Measurements from ENCODE around the gene RNF220. TPM values are rescaled to one million over a fixed set of nuclear protein-coding genes. Genes with fewer than 3 reads are reported as not detected.
A peak's percentile ranks its signal among the peaks of the same experiment; 100 is the strongest.

RNF220 gene
- total RNA-seq, 1 donor from 2014 or later, result 72.5 TPM

DNA sequence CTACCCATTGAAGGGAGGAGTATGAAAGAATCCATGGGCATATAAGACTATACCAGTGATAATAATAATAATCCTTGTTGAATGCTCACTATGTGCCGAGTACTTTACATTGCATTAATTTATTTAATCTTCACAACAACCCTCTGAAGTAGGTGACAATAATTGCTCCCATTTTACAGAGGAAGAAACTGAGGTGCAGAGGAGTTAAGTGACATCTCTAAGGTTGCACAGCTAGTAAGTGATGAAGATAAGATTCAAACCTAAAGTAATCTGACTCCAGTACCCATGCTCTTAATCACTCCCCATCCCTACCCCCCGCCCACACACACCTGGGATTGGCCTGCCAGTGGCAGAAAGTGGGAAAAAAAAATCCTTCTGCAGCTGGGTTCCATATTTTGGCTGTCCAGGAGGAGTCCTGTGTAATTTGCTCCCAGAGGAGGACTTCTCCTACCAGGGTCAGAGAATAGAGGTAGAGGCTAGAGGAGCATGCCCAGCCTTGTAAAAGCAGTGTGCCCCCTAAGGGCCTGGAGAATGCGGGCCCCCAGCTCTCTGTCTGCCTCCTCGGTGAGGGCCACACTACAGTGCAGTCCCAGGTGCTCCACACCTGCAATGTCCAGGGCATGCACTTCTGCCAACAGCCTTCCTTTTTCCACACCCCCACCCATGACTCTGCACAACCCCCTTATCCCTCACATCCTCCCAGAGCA lies 211.4 kb downstream of the RNF220 start:
- H3K4me3 ChIP-seq, result no peak overlapping the region
- H3K36me3 ChIP-seq, result no peaks in the 10 kb centered on the region
- no peaks in the 10 kb centered on the region for H3K9me3 ChIP-seq
- DNase-seq (no peak), ATAC-seq (no peak)
- H3K4me1 ChIP-seq, result no peaks in the 10 kb centered on the region
- TF ChIP-seq, protein P1, sequence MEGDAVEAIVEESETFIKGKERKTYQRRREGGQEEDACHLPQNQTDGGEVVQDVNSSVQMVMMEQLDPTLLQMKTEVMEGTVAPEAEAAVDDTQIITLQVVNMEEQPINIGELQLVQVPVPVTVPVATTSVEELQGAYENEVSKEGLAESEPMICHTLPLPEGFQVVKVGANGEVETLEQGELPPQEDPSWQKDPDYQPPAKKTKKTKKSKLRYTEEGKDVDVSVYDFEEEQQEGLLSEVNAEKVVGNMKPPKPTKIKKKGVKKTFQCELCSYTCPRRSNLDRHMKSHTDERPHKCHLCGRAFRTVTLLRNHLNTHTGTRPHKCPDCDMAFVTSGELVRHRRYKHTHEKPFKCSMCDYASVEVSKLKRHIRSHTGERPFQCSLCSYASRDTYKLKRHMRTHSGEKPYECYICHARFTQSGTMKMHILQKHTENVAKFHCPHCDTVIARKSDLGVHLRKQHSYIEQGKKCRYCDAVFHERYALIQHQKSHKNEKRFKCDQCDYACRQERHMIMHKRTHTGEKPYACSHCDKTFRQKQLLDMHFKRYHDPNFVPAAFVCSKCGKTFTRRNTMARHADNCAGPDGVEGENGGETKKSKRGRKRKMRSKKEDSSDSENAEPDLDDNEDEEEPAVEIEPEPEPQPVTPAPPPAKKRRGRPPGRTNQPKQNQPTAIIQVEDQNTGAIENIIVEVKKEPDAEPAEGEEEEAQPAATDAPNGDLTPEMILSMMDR (IDR thresholded peaks at IDR 0.05), result no peak
- H3K27me3 ChIP-seq (ENCODE audit: low read depth), result peaks cover 10% of the 10 kb centered on the region
- intact Hi-C loops (cut with DNase I), result no loop called here
- no peak overlapping the region for H3K27ac ChIP-seq

DNA sequence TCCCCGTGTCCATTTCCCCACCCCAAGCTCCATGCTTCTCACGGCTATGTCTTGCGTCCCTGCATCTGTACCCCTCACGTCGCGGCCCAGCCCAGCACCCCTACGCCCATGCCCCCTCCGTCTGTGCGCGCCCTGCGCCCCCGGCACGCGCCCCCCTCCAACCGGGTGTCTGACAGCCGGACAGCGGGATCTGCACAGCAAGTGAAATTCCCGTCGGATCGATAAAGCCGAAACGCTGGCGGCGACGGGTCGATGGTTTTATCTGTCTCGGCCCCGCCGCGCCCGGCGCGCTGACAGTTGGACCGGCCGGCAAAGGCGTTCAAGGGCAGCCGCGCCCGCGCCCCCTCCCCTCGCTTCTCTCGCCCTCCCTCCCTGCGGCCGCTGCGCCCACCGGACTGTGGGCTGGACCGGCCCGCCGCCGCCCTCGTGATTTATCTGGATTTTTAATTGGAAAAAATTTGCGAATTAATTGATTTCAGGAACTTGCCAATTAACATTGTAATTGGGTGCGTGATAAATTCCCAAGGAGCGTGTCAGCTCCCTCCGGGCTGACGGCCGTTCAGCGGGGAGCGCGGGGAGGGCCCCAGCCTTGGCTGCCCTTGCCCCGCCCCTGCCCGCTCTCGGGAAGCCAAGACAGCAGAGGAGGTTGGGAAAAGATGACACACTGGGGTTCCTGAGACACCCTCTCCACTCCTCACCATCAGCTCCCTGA lies 212.1 kb downstream of the RNF220 start:
- TF ChIP-seq, protein P1 (IDR thresholded peaks at IDR 0.05), result no peak
- Histone ChIP-seq H3K4me3 (peak overlapping the region; percentile 38), H3K4me1 (no peaks in the 10 kb centered on the region), H3K27me3 (ENCODE audit: low read depth) (peaks cover 10% of the 10 kb centered on the region), H3K36me3 (no peaks in the 10 kb centered on the region), H3K9me3 (no peaks in the 10 kb centered on the region), H3K27ac (no peak overlapping the region)
- ATAC-seq (peak in 1 of 2 donors; percentile 29), DNase-seq (no peak)
- intact Hi-C loops (cut with DNase I), result no loop called here

DNA sequence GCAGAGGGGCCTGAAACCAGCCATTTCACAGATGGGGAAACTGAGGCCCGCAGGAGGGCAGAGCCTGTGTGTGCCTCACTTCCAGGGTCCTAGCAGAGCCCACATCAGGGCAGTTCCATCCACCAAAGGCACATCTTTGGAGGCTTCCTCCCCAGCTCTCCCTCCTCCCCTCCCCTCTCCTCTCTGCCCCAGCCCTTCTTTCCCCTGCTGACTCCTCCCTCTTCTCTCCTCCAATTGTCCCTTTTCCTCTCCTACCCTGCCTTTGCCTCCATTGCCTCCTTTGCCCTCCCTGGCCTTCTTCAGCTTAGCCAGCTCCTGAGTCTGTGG lies 212.6 kb downstream of the RNF220 start:
- Histone ChIP-seq H3K27me3 (ENCODE audit: low read depth) (peaks cover 10% of the 10 kb centered on the region), H3K4me3 (no peak overlapping the region), H3K9me3 (no peaks in the 10 kb centered on the region), H3K4me1 (no peaks in the 10 kb centered on the region), H3K27ac (no peak overlapping the region), H3K36me3 (no peaks in the 10 kb centered on the region)
- intact Hi-C loops (cut with DNase I), result no loop called here
- TF ChIP-seq, protein P1 (IDR thresholded peaks at IDR 0.05), result no peak
- DNase-seq (no peak), ATAC-seq (no peak)

DNA sequence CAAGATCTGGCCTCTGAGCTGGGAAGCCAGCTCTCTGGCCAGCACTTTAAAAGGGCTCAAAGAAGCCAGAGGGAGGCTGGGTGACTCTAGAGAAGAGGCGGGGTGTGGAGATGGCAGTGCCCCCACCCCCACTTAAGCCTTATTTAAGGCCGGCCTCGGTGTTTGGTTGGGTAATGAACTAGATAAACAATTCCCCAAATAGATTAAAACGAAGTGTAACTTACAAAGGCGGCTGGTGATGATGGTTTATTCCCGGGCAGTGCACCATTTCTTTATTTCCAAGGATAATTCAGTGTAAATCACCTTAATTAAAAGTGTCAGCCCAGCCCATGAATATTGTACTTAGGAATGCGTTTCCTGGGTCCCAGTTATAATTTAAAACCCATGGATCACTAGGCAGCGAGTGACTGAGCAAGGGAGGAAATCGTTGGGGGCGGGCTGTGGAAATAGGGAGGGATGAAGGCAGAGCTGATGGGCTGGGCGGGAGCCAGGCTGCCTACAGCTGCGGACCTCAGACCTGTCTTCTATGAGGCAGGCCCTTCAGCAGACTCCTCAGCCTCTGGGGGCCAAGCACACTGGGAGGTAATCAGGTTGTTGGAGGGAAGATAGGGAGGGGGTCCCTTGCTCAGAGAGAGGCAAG lies 214.3 kb downstream of the RNF220 start:
- no peak for ATAC-seq
- H3K4me3 ChIP-seq, result no peak overlapping the region
- no peak overlapping the region for H3K27ac ChIP-seq
- intact Hi-C loops (cut with DNase I), result no loop called here
- DNase-seq, result no peak
- TF ChIP-seq, protein P1 (IDR thresholded peaks at IDR 0.05), result no peak
- H3K36me3 ChIP-seq, result no peaks in the 10 kb centered on the region
- peaks cover 10% of the 10 kb centered on the region for H3K27me3 ChIP-seq (ENCODE audit: low read depth)
- H3K4me1 ChIP-seq, result no peaks in the 10 kb centered on the region
- no peaks in the 10 kb centered on the region for H3K9me3 ChIP-seq

DNA sequence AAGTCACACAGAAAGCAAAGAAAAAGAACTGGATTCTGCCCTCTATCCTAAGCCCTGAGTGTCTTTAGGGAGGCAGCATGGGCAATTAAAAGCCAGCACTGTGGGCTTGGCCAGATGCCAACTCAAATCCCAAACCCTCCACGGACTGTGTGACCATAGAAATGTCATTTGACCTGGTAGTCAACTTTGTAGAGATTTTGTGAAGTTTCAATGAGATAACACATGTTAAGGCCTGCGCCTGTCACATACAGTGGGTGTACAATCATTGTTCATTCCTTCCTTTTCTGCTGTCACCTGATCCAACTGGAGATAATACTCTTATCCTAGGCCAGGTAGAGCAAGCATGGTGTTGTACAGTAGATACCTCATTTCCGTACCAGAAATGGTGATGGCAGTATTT lies 215.0 kb downstream of the RNF220 start:
- ATAC-seq (no peak), DNase-seq (no peak)
- intact Hi-C loops (cut with DNase I), result no loop called here

More for the DNA sequence above, 215.0 kb downstream of the RNF220 start:
- TF ChIP-seq, protein P1 (IDR thresholded peaks at IDR 0.05), result no peak
- Histone ChIP-seq H3K4me3 (no peak overlapping the region), H3K36me3 (no peaks in the 10 kb centered on the region), H3K27ac (no peak overlapping the region), H3K9me3 (no peaks in the 10 kb centered on the region), H3K4me1 (no peaks in the 10 kb centered on the region), H3K27me3 (ENCODE audit: low read depth) (peaks cover 10% of the 10 kb centered on the region)

Measured in lower lobe of right lung (tissue), 2 donors.